ENCODE data around the gene RNF225. TPM values are rescaled to one million over a fixed set of nuclear protein-coding genes. Genes with fewer than 3 reads are reported as not detected.

The RNF225 gene
- total and polyA plus RNA-seq, 8 donors, result 1.9 to 3.2 TPM; not detected in 6

DNA sequence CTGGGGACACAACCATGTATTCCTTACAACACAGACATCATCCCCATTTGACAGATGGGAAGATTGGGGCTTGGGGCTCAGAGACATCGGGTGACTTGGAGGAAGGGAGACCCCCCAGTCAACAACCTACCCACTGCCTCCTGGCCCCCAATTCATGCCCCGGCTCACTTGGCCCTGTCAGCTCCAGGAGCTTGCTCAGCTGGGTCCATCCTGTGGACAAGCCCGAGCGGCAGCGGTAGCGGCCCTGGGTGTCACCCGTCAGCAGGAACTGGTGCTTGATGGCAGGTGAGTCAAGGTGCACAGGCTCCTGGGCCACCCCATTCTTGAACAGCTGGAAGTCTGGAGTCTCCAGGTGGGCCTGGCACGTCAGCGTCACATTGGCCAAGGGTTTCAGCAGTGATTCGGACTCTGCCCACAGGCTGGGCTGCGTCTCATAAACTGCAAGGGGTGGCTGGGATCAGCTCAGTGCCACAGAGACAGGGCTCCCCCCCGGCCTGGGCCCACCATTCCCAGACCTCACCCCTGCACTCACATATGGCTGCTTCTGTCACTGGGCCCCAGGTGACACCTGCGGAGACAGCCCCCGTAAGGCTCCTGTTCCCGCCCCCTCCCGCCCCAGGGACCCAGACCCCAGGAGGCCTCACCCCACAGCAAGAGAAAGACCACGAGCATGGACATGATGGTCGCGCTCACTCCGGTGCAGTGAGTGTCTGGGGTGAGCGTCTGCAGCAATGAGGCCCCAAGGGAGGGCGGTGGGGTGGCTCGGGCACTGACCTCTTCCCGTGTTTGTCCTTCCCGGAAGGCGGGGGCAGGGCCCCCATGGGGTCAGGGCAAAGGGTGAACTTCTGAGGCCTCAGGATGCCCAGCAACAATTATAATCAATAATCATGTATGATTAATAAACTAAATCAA is 42.4 kb upstream of the RNF225 start, which contains the start of gene A1BG:
A1BG (minus strand) TSS at position 733 of the 912 bp plus-strand sequence; CDS start at position 678, 55 bp downstream.
- H3K36me3 ChIP-seq, result peaks cover 0 to 5% of the 10 kb centered on the region in 2 donors
- H3K27me3 ChIP-seq, result peaks cover 39 to 96% of the 10 kb centered on the region in 2 donors
- no peak within 1 kb of the TSS for H3K4me3 ChIP-seq
- DNase-seq, result no peak
- H3K27ac ChIP-seq, result no peak within 1 kb of the TSS
- no peaks in the 10 kb centered on the region for H3K9me3 ChIP-seq
- TF ChIP-seq, protein P1, sequence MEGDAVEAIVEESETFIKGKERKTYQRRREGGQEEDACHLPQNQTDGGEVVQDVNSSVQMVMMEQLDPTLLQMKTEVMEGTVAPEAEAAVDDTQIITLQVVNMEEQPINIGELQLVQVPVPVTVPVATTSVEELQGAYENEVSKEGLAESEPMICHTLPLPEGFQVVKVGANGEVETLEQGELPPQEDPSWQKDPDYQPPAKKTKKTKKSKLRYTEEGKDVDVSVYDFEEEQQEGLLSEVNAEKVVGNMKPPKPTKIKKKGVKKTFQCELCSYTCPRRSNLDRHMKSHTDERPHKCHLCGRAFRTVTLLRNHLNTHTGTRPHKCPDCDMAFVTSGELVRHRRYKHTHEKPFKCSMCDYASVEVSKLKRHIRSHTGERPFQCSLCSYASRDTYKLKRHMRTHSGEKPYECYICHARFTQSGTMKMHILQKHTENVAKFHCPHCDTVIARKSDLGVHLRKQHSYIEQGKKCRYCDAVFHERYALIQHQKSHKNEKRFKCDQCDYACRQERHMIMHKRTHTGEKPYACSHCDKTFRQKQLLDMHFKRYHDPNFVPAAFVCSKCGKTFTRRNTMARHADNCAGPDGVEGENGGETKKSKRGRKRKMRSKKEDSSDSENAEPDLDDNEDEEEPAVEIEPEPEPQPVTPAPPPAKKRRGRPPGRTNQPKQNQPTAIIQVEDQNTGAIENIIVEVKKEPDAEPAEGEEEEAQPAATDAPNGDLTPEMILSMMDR (IDR thresholded peaks at IDR 0.05), result no peak
- no peak for ATAC-seq
- H3K4me1 ChIP-seq, result peaks cover 0 to 35% of the 10 kb centered on the region in 2 donors
- intact Hi-C loops (cut with DNase I), result no loop called here

DNA sequence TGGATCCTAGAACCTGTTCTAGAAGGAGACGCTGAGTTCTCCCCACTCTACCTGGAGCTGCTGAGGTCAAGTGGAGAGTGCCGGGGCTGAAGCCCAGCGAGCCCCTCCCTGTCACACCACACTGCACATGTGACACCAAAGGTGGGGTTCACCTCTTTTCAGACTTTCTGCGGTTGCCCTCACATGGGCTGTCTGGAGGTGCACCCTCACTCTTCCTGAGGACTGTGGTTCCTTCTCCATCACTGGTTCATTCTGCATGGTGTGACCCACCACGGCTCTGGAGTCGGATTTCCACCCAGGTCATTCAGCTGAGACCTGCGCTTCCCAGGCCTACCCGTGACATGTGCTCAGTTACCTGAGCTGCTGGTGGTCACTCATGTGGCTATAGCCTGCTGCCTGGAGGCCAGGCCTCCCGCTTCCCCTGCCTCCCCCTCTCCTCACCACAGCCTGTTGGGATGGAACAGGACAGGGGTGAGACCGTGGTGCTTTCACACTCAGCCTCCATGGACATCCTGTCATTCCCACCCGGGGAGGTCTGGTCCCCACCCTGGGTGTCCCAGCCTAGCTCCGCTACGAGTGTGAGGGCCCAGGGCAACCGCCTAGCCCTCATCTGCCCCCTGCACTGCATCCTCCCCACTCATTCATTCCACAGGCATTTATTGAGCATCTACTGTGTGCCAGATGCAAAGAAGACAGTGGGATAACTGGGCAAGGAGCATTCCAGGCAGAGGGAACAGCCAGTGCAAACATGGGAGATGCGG is 41.6 kb upstream of the RNF225 start:
- Histone ChIP-seq H3K27me3 (peaks cover 31 to 89% of the 10 kb centered on the region in 2 donors), H3K27ac (no peak overlapping the region), H3K4me3 (no peak overlapping the region), H3K4me1 (peaks cover 0 to 26% of the 10 kb centered on the region in 2 donors), H3K36me3 (peaks cover 0 to 5% of the 10 kb centered on the region in 2 donors), H3K9me3 (no peaks in the 10 kb centered on the region)
- TF ChIP-seq, protein P1 (IDR thresholded peaks at IDR 0.05), result no peak
- intact Hi-C loops (cut with DNase I), result no loop called here
- no peak for ATAC-seq
- no peak for DNase-seq

DNA sequence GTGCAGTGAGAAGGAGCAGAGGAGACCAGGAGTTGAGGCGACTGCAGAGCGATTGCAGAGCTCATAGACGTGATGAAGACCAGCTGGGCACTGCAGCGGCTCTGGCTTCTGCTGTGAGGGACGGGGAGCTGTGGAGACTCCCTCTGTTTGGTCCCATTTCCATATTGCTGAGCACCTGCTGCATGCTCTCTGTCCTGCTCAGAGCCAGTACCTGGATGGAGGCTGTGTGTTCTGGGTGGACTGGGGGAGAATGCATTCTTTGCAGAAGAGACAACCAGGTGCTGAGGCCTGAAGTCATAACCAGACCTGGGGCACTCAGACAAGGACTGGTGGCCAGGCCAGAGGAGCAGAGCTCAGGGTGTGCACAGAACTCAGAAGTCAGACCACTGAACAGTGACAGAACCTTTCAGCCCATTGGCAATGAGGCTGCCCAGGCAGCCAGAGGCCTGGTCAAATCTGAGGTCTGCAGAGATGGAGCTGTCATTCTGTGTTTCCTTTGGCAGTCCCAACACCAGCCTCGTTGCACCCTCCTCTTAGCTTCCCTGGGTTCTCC is 40.9 kb upstream of the RNF225 start:
- peaks cover 29 to 82% of the 10 kb centered on the region in 2 donors for H3K27me3 ChIP-seq
- intact Hi-C loops (cut with DNase I), result no loop called here

DNA sequence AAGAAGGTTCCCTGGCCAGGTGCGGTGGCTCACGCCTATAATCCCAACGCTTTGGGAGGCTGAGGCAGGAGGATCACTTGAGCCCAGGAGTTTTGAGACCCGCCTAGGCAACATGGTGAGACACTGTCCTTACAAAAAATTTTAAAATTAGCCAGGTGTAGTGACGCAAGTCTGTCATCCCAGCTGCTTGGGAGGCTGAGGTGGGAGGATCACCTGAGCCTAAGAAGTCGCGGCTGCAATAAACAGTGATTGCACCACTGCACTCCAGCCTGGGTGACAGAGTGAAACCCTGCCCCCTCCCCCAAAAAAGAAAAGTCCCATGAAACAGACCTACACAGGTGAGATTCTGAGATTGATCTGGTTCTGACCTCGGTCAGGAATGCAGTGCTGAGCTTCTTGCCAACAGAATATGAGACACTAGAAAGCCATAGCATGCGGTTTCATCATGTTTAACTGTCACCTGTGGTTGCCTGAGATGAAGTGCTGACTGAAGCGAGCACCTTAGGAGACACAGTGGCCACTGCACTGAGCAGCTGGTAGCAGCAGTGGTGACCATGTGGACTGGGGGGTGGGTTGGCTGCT is 40.1 kb upstream of the RNF225 start:
- TF ChIP-seq, protein P1 (IDR thresholded peaks at IDR 0.05), result no peak
- Histone ChIP-seq H3K4me3 (no peak overlapping the region), H3K4me1 (peaks cover 0 to 16% of the 10 kb centered on the region in 2 donors), H3K27me3 (peaks cover 22 to 75% of the 10 kb centered on the region in 2 donors), H3K27ac (no peak overlapping the region), H3K9me3 (no peaks in the 10 kb centered on the region), H3K36me3 (peaks cover 0 to 1% of the 10 kb centered on the region in 2 donors)
- ATAC-seq, result no peak
- intact Hi-C loops (cut with DNase I), result no loop called here
- no peak for DNase-seq

More for the DNA sequence above, 40.9 kb upstream of the RNF225 start:
- TF ChIP-seq, protein P1 (IDR thresholded peaks at IDR 0.05), result no peak
- Histone ChIP-seq H3K4me1 (peaks cover 0 to 23% of the 10 kb centered on the region in 2 donors), H3K4me3 (no peak overlapping the region), H3K27ac (no peak overlapping the region), H3K9me3 (no peaks in the 10 kb centered on the region), H3K36me3 (peaks cover 0 to 5% of the 10 kb centered on the region in 2 donors)
- DNase-seq (no peak), ATAC-seq (no peak)
